ENCODE data around the gene OXGR1. TPM values are rescaled to one million over a fixed set of nuclear protein-coding genes. Genes with fewer than 3 reads are reported as not detected.
"Not testable (repeated sequence)": the region's sequence is repeated elsewhere in the genome, so short reads cannot be mapped to it uniquely, and the experiment has no call there.

OXGR1 gene
- polyA plus RNA-seq, 3 donors, result 4.3 to 5.5 (median 5.3) TPM

GRCh38 chr13:97008643-97009042, 14.4 kb upstream of the OXGR1 start:
- DNase-seq, result no peak

- no peak for DNase-seq
Measured at GRCh38 chr13:97005625-97006262, 11.5 kb upstream of the OXGR1 start.

GRCh38 chr13:97004886-97005285, 10.6 kb upstream of the OXGR1 start:
- DNase-seq, result no peak

- no peak for DNase-seq
Measured at GRCh38 chr13:97004096-97004876, 10.0 kb upstream of the OXGR1 start.

- no peak for DNase-seq
Measured at GRCh38 chr13:97003071-97003470, 8.8 kb upstream of the OXGR1 start.

- DNase-seq, result no peak
Measured at GRCh38 chr13:97002581-97002980, 8.3 kb upstream of the OXGR1 start.

GRCh38 chr13:97001636-97002035, 7.4 kb upstream of the OXGR1 start:
- no peak for DNase-seq

GRCh38 chr13:97000295-97000925, 6.1 kb upstream of the OXGR1 start:
- no peak for DNase-seq

GRCh38 chr13:96999091-96999490, 4.8 kb upstream of the OXGR1 start:
- DNase-seq, result no peak

- DNase-seq, result no peak
Measured at GRCh38 chr13:96998051-96998450, 3.8 kb upstream of the OXGR1 start.

- DNase-seq, result no peak
Measured at GRCh38 chr13:96996886-96997285, 2.6 kb upstream of the OXGR1 start.

- no peak for DNase-seq
Measured at GRCh38 chr13:96996107-96996506, 1.8 kb upstream of the OXGR1 start.

GRCh38 chr13:96994858-96995243, 575 bp upstream of the OXGR1 start:
- no peak for DNase-seq

GRCh38 chr13:96993634-96994016, 651 bp downstream of the OXGR1 start:
- DNase-seq, result peak; percentile 70

- DNase-seq, result no peak
Measured at GRCh38 chr13:96992633-96993032, 1.6 kb downstream of the OXGR1 start.

- no peak for DNase-seq
Measured at GRCh38 chr13:96991072-96991471, 3.2 kb downstream of the OXGR1 start.

- DNase-seq, result no peak
Measured at GRCh38 chr13:96988441-96988840, 5.8 kb downstream of the OXGR1 start.

- DNase-seq, result peak; percentile 61
Measured at GRCh38 chr13:96984051-96984508, 10.2 kb downstream of the OXGR1 start.

GRCh38 chr13:96982672-96983071, 11.6 kb downstream of the OXGR1 start:
- no peak for DNase-seq

- not testable (repeated sequence) for DNase-seq
Measured at GRCh38 chr13:96979861-96980260, 14.4 kb downstream of the OXGR1 start.

GRCh38 chr13:96968027-96968426, 26.2 kb downstream of the OXGR1 start:
- no peak for DNase-seq

- no peak for DNase-seq
Measured at GRCh38 chr13:96967248-96967745, 27.0 kb downstream of the OXGR1 start.

All from renal pelvis (tissue), 4 donors.